ENCODE measurements around the gene ENG. TPM values are rescaled to one million over a fixed set of nuclear protein-coding genes. Genes with fewer than 3 reads are reported as not detected.
"Not testable (repeated sequence)": the region's sequence is repeated elsewhere in the genome, so short reads cannot be mapped to it uniquely, and the experiment has no call there.

Gene ENG
- total RNA-seq, 1 donor from 2014 or later, result 243 TPM

GRCh38 chr9:127878652-127879390 is 24.4 kb upstream of the ENG start:
- DNase-seq (ENCODE audit: low spot score), result no peak

GRCh38 chr9:127878001-127878651 is 23.7 kb upstream of the ENG start:
- DNase-seq (ENCODE audit: low spot score), result no peak

DNA sequence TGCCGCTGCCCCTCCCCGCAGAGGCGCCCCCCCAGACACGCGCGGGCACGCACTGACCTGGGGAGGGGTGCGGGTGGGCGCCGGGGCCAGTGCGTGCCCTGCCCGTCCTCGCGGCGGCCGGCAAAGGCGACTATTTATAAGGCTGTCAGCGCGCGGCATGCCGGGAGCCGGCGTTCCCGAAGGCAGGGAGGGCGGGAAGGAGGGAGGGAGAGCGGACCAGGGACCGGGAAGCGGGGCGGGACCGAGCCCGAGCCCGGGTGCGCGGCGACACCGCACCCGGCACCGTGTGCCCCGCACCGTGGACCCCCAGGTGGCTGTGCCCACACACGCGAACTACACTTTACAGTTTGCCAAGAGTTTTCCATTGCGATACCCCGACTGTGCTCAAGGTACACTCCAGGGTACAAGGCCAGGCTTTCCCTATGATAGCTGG is 23.1 kb upstream of the ENG start, which contains the start of gene AK1:
Gene AK1 (minus strand): TSS at position 110 of the 433 bp plus-strand sequence. CDS start 3,058 bp downstream, outside the sequence.
- no peak for DNase-seq (ENCODE audit: low spot score)

DNA sequence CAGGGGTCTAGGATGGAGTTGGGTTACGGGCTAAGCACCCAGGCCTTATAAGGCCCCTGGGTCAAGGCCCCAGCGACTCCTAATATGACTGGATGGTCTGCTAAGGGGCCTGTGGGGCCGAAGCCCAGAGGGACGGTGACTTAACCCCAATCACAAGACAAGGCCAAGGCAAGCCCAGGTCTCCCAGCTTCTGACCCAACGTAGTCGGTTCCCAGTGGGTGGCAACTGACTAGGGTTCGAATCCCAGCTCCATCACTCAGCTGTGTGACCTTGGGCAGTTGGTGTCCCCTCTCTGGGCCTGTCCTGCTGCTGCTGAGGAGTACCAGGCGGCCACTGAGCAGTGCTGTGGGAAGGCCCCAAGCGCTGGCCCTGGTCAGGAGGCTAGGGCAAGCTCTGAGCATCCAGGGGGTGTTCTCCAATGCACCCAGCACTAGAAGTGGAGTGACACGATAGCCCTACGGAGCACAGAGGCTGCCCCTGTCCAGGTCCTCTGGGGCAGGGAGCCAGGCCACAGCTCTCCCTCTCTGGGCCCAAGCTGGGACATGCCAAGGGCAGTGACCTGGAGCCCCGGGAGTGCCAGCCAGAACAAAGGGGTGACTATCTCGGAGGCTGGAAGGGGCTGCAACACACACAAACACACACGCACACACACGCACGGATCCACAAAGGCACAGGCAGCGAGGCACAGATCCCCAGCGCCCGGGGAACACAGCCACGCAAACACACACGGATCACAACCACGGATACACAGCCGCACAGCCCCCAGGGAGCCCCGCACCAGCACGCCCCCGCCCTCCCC is 22.5 kb upstream of the ENG start:
- no peak for DNase-seq (ENCODE audit: low spot score)

- no peak for DNase-seq (ENCODE audit: low spot score)
Observed at GRCh38 chr9:127876026-127876763, 21.7 kb upstream of the ENG start.

GRCh38 chr9:127875306-127875966 is 21.0 kb upstream of the ENG start:
- no peak for DNase-seq (ENCODE audit: low spot score)

DNA sequence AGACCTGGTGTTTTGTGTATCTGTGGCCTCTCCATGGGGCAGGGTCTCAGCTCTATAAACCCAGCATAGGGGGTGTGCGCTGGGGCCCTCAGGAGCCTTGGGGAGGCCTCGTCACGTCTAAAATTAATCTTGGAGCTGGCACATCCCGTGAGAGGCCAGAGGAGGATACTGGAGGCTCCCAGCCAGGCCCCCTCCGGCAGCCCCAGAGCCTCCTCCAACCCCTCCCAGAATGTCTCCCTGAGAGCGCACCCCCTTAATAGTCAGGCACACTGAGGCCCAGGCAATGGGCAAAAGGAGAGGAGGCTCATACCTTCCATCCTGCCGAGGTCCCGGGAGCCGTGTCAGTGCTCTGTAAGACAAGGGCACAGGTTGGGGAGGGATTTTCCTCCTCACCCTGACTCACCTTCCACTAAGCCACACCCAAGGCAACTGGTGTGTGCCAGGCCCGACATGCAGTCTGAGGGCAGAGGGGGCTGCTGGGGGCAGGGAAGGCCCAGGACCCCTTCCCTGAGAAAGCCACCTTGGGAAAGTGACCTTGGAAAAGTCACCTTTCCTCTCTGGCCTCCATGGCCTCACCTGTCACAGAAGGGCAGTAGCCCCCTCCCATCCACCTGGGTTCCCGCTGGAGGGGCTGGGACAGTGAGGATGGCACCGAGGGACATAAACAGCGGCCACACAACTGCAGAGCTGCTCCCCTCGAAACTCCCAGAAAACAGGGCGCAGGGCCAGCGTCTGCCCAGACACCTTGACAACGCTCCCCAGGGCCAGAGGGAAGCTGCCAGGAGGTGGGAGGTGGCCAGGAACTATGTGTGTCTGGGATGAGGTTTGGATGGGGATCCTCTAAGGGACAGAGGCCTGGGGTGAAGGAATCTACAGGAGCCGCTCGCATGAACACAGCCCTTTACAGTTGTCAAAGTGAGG is 20.1 kb upstream of the ENG start:
- DNase-seq (ENCODE audit: low spot score), result no peak

GRCh38 chr9:127873886-127874285 is 19.4 kb upstream of the ENG start:
- no peak for DNase-seq (ENCODE audit: low spot score)

DNA sequence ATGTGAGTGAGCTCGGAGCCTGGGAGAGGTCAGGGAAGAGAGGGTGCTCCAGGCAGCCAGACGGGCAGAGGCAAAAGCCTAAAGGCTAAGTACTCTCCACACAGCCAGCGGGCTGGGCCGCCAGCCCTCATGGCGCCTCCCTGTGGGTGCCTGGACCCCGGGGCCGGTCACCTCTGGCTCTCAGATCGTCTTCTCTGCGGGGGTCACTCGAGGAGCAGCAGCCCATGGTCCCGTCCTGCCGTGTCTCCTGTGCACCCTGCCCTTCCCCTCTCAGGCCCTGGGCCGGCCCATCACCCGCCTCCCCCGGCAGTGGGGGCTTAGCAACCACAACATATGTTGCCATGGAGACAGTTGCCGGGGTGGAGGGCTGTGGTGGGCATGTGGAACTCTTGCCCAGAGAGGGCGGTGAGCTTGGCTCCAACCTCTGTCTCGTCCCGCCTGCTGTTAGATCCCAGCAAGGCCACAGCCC is 18.8 kb upstream of the ENG start:
- DNase-seq (ENCODE audit: low spot score), result no peak

GRCh38 chr9:127872369-127873222 is 18.1 kb upstream of the ENG start:
- DNase-seq (ENCODE audit: low spot score), result no peak

DNA sequence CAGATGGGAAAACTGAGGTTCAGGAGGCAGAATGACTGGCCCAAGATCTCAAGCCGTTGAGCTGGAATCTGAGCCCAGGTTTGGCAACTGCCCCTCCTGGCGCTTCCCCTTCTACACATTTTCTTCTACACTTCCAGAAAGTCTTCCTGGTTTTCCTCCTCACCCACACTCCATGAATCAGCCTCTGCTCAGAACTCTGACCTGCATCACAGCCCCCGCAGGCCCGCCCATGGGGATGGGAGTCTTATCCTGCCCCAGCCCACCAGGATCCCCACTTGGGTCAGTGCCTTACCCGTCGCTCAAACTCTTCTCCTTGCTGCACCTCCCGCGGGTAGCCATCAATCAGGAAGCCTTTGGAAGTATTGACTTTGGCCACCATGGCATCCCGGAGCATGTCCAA is 17.1 kb upstream of the ENG start:
- DNase-seq (ENCODE audit: low spot score), result no peak

DNA sequence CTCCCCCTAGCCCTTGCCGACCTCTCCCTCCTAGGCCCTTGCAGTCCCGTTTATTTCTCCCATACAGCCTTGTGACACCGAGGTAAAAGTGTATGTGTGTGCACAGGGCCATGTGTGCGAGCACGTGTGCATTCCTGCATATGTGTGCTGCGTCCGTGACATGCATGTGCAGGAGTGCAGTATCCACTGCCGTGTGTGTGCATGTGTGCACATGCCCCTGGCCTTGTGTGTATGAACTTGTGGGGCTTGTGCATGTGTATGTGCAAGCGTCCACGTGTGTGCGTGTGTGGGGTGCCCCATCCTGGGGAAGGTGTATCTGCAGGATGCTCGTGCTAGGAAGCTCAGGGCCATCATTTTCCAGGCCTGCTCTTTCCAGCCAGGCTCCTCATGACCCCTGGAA is 16.4 kb upstream of the ENG start:
- DNase-seq (ENCODE audit: low spot score), result no peak

GRCh38 chr9:127870153-127870491 is 15.7 kb upstream of the ENG start:
- DNase-seq (ENCODE audit: low spot score), result not testable (repeated sequence)

DNA sequence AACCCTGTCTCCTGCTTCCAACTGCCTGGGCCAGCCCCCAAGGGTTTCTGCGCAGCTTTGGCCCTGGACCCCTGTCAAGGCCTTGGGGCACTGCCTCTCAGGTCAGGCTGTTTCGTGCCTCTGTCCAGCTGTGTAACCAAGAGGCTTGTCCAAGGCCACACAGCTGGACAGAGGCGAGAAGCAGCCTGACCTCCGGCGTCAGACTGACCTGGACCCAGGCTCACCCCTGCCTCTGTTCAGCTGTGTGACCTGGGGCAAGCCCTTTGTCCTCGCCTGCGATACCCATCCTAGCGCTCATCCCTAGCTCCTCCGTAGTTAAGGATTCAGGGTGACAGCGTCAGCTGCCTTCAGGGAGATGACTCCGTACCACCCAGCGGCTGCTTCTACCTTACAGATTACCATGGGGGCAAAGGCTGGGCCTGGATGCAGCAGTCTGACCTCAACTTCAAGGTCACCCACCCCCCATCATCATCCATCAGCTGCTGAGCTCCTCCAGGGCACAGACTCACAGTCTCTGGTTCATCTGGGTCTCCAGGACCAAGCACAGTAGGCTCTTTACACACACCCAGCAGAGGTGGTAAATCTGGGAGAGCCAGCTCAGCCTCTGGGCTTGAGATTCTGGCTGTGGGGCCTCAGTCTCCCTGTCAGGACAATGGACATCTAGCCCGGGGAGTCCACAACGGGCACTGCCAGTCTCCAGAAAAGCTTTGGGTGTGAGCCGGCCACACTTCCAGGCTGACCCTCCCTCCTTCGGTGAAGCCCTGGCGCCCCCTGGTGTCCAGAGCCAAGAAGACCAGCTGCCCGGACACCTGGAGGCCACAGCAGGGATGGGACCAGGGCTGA is 15.1 kb upstream of the ENG start:
- DNase-seq (ENCODE audit: low spot score), result peak; percentile 97

- no peak for DNase-seq (ENCODE audit: low spot score)
Observed at GRCh38 chr9:127868278-127868902, 13.9 kb upstream of the ENG start.

- no peak for DNase-seq (ENCODE audit: low spot score)
Observed at GRCh38 chr9:127867356-127868277, 13.2 kb upstream of the ENG start.
